H9 (cell line): ENCODE results near the gene SETD1A. TPM values are rescaled to one million over a fixed set of nuclear protein-coding genes. Genes with fewer than 3 reads are reported as not detected.
A peak's percentile ranks its signal among the peaks of the same experiment; 100 is the strongest.

ENCODE experiments used
- DNase-seq: peaks from one replicate; pipeline ENCODE4 v3.0.0-alpha.2; 2017
- H2AFZ ChIP-seq: one replicate; pipeline ENCODE4 v1.6.1; 2013; ENCODE audit warnings: mild to moderate bottlenecking, low read length, control low read depth, moderate library complexity
- H2AK5ac ChIP-seq: 2 replicates; pipeline ENCODE4 v1.6.1; 2013; ENCODE audit warnings: low read length, control low read depth, mixed read lengths; ENCODE audit not compliant: insufficient read length
- H2BK120ac ChIP-seq: one replicate; pipeline ENCODE4 v1.6.1; 2013; ENCODE audit warnings: low read depth, mild to moderate bottlenecking, low read length, control low read depth, inconsistent platforms; ENCODE audit not compliant: poor library complexity, severe bottlenecking
- H2BK12ac ChIP-seq: 2 replicates; pipeline ENCODE4 v1.6.1; 2013; ENCODE audit warnings: low read length, control low read depth, mixed read lengths, low read depth; ENCODE audit not compliant: insufficient read length
- H2BK15ac ChIP-seq: 2 replicates; pipeline ENCODE4 v1.6.1; 2013; ENCODE audit warnings: low read depth, low read length, control low read depth
- H2BK20ac ChIP-seq: one replicate; pipeline ENCODE4 v1.6.1; 2013; ENCODE audit warnings: low read depth, mild to moderate bottlenecking, low read length, control low read depth, inconsistent platforms; ENCODE audit not compliant: poor library complexity, severe bottlenecking
- H2BK5ac ChIP-seq: 2 replicates; pipeline ENCODE4 v1.6.1; 2013; ENCODE audit warnings: low read length, control low read depth, mixed read lengths; ENCODE audit not compliant: insufficient read length
- H3K14ac ChIP-seq: 2 replicates; pipeline ENCODE4 v1.6.1; 2013; ENCODE audit warnings: low read length, control low read depth; ENCODE audit not compliant: insufficient read depth
- H3K18ac ChIP-seq: 2 replicates; pipeline ENCODE4 v1.6.1; 2013; ENCODE audit warnings: low read depth, mild to moderate bottlenecking, mixed read lengths, low read length, control low read depth; ENCODE audit not compliant: insufficient read length
- H3K23ac ChIP-seq: 2 replicates; pipeline ENCODE4 v1.6.1; 2013; ENCODE audit warnings: low read length, control low read depth, mixed read lengths, low read depth; ENCODE audit not compliant: insufficient read length
- H3K23me2 ChIP-seq: 2 replicates; pipeline ENCODE4 v1.6.1; 2013; ENCODE audit warnings: low read depth, mild to moderate bottlenecking, mixed read lengths, low read length, control low read depth; ENCODE audit not compliant: insufficient read length, poor library complexity, severe bottlenecking
- H3K27ac ChIP-seq: 2 replicates; pipeline ENCODE4 v1.5.1; 2013; ENCODE audit warnings: low read length, control low read depth, mixed read lengths, low read depth; ENCODE audit not compliant: insufficient read length
- H3K27me3 ChIP-seq: 2 replicates; pipeline ENCODE4 v1.6.1; 2013; ENCODE audit warnings: low read length, control low read depth, inconsistent platforms; ENCODE audit not compliant: insufficient read depth
- H3K4ac ChIP-seq: 2 replicates; pipeline ENCODE4 v1.6.1; 2013; ENCODE audit warnings: low read depth, mild to moderate bottlenecking, control low read depth, inconsistent platforms, low read length, moderate library complexity
- H3K4me1 ChIP-seq: 2 replicates; pipeline ENCODE4 v1.6.1; 2013; ENCODE audit warnings: low read length, control low read depth, inconsistent platforms; ENCODE audit not compliant: insufficient read depth
- H3K4me2 ChIP-seq: 2 replicates; pipeline ENCODE4 v1.6.1; 2013; ENCODE audit warnings: low read length, control low read depth, mixed read lengths; ENCODE audit not compliant: insufficient read length, insufficient read depth
- H3K56ac ChIP-seq: 2 replicates; pipeline ENCODE4 v1.6.1; 2013; ENCODE audit warnings: low read depth, mild to moderate bottlenecking, mixed read lengths, low read length, control low read depth; ENCODE audit not compliant: insufficient read length
- H3K79me1 ChIP-seq: 2 replicates; pipeline ENCODE4 v1.6.1; 2013; ENCODE audit warnings: low read depth, mild to moderate bottlenecking, moderate library complexity, low read length, control low read depth, inconsistent platforms; ENCODE audit not compliant: insufficient read depth, poor library complexity, severe bottlenecking
- H3K79me2 ChIP-seq: 2 replicates; pipeline ENCODE4 v1.6.1; 2013; ENCODE audit warnings: low read length, control low read depth, inconsistent platforms; ENCODE audit not compliant: insufficient read depth
- H3K9ac ChIP-seq: 2 replicates; pipeline ENCODE4 v1.6.1; 2013; ENCODE audit warnings: low read length, control low read depth, mixed read lengths; ENCODE audit not compliant: insufficient read length; ENCODE audit errors: extremely low read depth
- H3K9me3 ChIP-seq: one replicate; pipeline ENCODE4 v1.6.1; 2013; ENCODE audit warnings: low read depth, low read length, inconsistent platforms; ENCODE audit not compliant: control insufficient read depth
- H3T11ph ChIP-seq: one replicate; pipeline ENCODE4 v1.6.1; 2013; ENCODE audit warnings: mild to moderate bottlenecking, low read length, control low read depth, inconsistent platforms
- H4K20me1 ChIP-seq: one replicate; pipeline ENCODE4 v1.6.1; 2013; ENCODE audit not compliant: control insufficient read depth, insufficient read length, insufficient read depth
- H4K5ac ChIP-seq: 2 replicates; pipeline ENCODE4 v1.6.1; 2013; ENCODE audit warnings: low read depth, mild to moderate bottlenecking, mixed read lengths, low read length, control low read depth; ENCODE audit not compliant: insufficient read length
- H4K8ac ChIP-seq: replicated peaks from 2 replicates; pipeline ENCODE4 v1.6.1; 2013; ENCODE audit warnings: low read length, control low read depth, mixed read lengths, low read depth; ENCODE audit not compliant: insufficient read length
- H4K91ac ChIP-seq: 2 replicates; pipeline ENCODE4 v1.6.1; 2013; ENCODE audit warnings: low read depth, mild to moderate bottlenecking, moderate library complexity, mixed read lengths, low read length, control low read depth; ENCODE audit not compliant: insufficient read length
- H3K27ac Mint-ChIP-seq, 3 experiments: 2 replicates in 2 of 3; 3 replicates in 1 of 3; pipeline ENCODE4 v1.8.0; 2020 to 2021; ENCODE audit warnings: mixed read lengths in 3 of 3, mild to moderate bottlenecking in 1 of 3, moderate library complexity in 1 of 3
- H3K27me3 Mint-ChIP-seq: 2 replicates; pipeline ENCODE4 v1.8.0; 2021; ENCODE audit warnings: low read depth, mild to moderate bottlenecking, moderate library complexity, mixed read lengths
- H3K36me3 Mint-ChIP-seq, 3 experiments: 2 replicates in 2 of 3; 3 replicates in 1 of 3; pipeline ENCODE4 v1.8.0; 2020 to 2021; ENCODE audit warnings: low read depth in 3 of 3, mixed read lengths in 3 of 3; ENCODE audit not compliant: insufficient read depth in 1 of 3
- H3K4me1 Mint-ChIP-seq, 2 experiments: 2 replicates each; pipeline ENCODE4 v1.8.0; 2020; ENCODE audit warnings: mixed read lengths in 2 of 2
- H3K4me3 Mint-ChIP-seq, 2 experiments: 2 replicates in 1 of 2; 3 replicates in 1 of 2; pipeline ENCODE4 v1.8.0; 2020 to 2021; ENCODE audit warnings: mild to moderate bottlenecking in 2 of 2, mixed read lengths in 2 of 2, moderate library complexity in 1 of 2
- H3K9me3 Mint-ChIP-seq, 2 experiments: 2 replicates in 1 of 2; 3 replicates in 1 of 2; pipeline ENCODE4 v1.8.0; 2020; ENCODE audit warnings: mild to moderate bottlenecking in 2 of 2, mixed read lengths in 2 of 2, moderate library complexity in 1 of 2
- CTCF ChIP-seq: fragments of 200-600 bp; sonication (generic); conservative IDR thresholded peaks from 3 replicates; pipeline ENCODE4 v1.8.0; 2021; ENCODE audit warnings: antibody characterized with exemption, mild to moderate bottlenecking
- WGBS: extraction: QIAGEN DNeasy Blood & Tissue Kit; methylation state at CpG from one replicate; pipeline ENCODE4 v1.1.7; 2013; ENCODE audit warnings: missing lambda C conversion rate, low lambda C conversion rate, mixed read lengths; ENCODE audit not compliant: insufficient read length; ENCODE audit errors: extremely low coverage; 5-methylcytosine and 5-hydroxymethylcytosine counted together
- total RNA-seq: library from RNA; stranded (reverse); gene quantifications from 2 replicates; pipeline ENCODE4 v1.2.1, GENCODE V29; 2021

SETD1A gene
- total RNA-seq, 1 experiment from 2014 or later, result 36.9 TPM

GRCh38 chr16:30992931-30993816 lies 35.6 kb downstream of the SETD1A start:
- Mint-ChIP-seq H3K4me1 (peaks cover 12 to 18% of the 10 kb centered on the region in 2 experiments), H3K9me3 (no peaks in the 10 kb centered on the region), H3K36me3 (peaks cover 0 to 9% (median 2%) of the 10 kb centered on the region in 3 experiments; a peak in 2 of 7 replicates), H3K27me3 (peaks cover 6% of the 10 kb centered on the region), H3K27ac (peak overlapping the region in 1 of 3 experiments; percentile 27; a peak in 2 of 7 replicates), H3K4me3 (no peak overlapping the region)
- Histone ChIP-seq H4K91ac (no peak overlapping the region), H3K4me1 (no peaks in the 10 kb centered on the region), H3K79me1 (no peaks in the 10 kb centered on the region), H3K23me2 (peaks cover 12% of the 10 kb centered on the region), H2BK15ac (no peak overlapping the region), H4K20me1 (no peaks in the 10 kb centered on the region), H2AK5ac (no peak overlapping the region), H3K56ac (no peak overlapping the region), H3T11ph (no peak overlapping the region), H3K9me3 (no peaks in the 10 kb centered on the region), H4K5ac (no peak overlapping the region), H2BK20ac (no peak overlapping the region), H2BK120ac (no peak overlapping the region), H2AFZ (no peak overlapping the region), H2BK5ac (no peak overlapping the region), H3K27ac (no peak overlapping the region), H3K4ac (no peak overlapping the region), H3K79me2 (no peaks in the 10 kb centered on the region), H3K23ac (no peak overlapping the region), H3K14ac (no peak overlapping the region), H4K8ac (no peak overlapping the region), H3K9ac (no peak overlapping the region), H2BK12ac (no peak overlapping the region), H3K18ac (no peak overlapping the region), H3K27me3 (no peaks in the 10 kb centered on the region), H3K4me2 (no peak overlapping the region)
- no peak for TF ChIP-seq CTCF
- no CpG with 5 or more reads among the region's 29 CpGs for WGBS
- no peak for DNase-seq
